Keratinocyte (primary cell): ENCODE data around the gene HIP1R. TPM values are rescaled to one million over a fixed set of nuclear protein-coding genes. Genes with fewer than 3 reads are reported as not detected.
"Not testable (repeated sequence)": the region's sequence is repeated elsewhere in the genome, so short reads cannot be mapped to it uniquely, and the experiment has no call there.

Source experiments
- DNase-seq: peaks from one replicate; pipeline ENCODE4 v3.0.0-alpha.2; 2011; ENCODE audit warnings: low read depth, missing footprints, low spot score
- FAIRE-seq: peaks from 2 replicates; lab custom pipeline; 2011; peaks lifted over from hg19 to GRCh38; lab: Jason Lieb, UNC
- H2AFZ ChIP-seq: 2 replicates; pipeline ENCODE4 v1.6.0; 2012; ENCODE audit warnings: low read length, control low read depth, inconsistent platforms; ENCODE audit not compliant: control insufficient read depth
- H3K27ac ChIP-seq: 2 replicates; pipeline ENCODE4 v1.5.1; 2011; ENCODE audit warnings: low read length; ENCODE audit not compliant: control insufficient read depth, insufficient read depth
- H3K27me3 ChIP-seq: 3 replicates; pipeline ENCODE4 v1.6.0; 2011; ENCODE audit warnings: low read length; ENCODE audit not compliant: control insufficient read depth, insufficient read depth; ENCODE audit errors: extremely low read depth
- H3K36me3 ChIP-seq, 2 experiments: 2 replicates in 1 of 2; 3 replicates in 1 of 2; pipeline ENCODE4 v1.5.1; 2011; ENCODE audit warnings: low read length in 2 of 2, mild to moderate bottlenecking in 1 of 2; ENCODE audit not compliant: control insufficient read depth in 2 of 2, insufficient read depth in 2 of 2; ENCODE audit errors: extremely low read depth in 1 of 2
- H3K4me1 ChIP-seq: 3 replicates; pipeline ENCODE4 v1.5.1; 2011; ENCODE audit warnings: low read length; ENCODE audit not compliant: control insufficient read depth, insufficient read depth; ENCODE audit errors: extremely low read depth
- H3K4me2 ChIP-seq: 3 replicates; pipeline ENCODE4 v1.6.0; 2011; ENCODE audit warnings: low read depth, low read length; ENCODE audit not compliant: control insufficient read depth, insufficient read depth; ENCODE audit errors: extremely low read depth
- H3K4me3 ChIP-seq, 3 experiments: fragments of 200-600 bp in 1 of 3; sonication (generic) in 1 of 3; 2 replicates in 2 of 3; 3 replicates in 1 of 3; pipeline ENCODE4 v1.5.1; 2011 to 2016; ENCODE audit warnings: low read length in 3 of 3, mild to moderate bottlenecking in 3 of 3, control low read depth in 2 of 3, inconsistent platforms in 1 of 3, low read depth in 1 of 3, mixed read lengths in 1 of 3, mixed run types in 1 of 3, moderate library complexity in 1 of 3; ENCODE audit not compliant: control insufficient read depth in 2 of 3, insufficient read depth in 2 of 3; ENCODE audit errors: extremely low read depth in 1 of 3
- H3K79me2 ChIP-seq: 2 replicates; pipeline ENCODE4 v1.6.0; 2012; ENCODE audit warnings: low read length; ENCODE audit not compliant: control insufficient read depth, insufficient read depth
- H3K9ac ChIP-seq: 3 replicates; pipeline ENCODE4 v1.6.0; 2011; ENCODE audit warnings: low read length; ENCODE audit not compliant: control insufficient read depth, insufficient read depth; ENCODE audit errors: extremely low read depth
- H3K9me1 ChIP-seq: 3 replicates; pipeline ENCODE4 v1.6.0; 2011; ENCODE audit warnings: low read length; ENCODE audit not compliant: control insufficient read depth, insufficient read depth; ENCODE audit errors: extremely low read depth
- H3K9me3 ChIP-seq: 2 replicates; pipeline ENCODE4 v1.5.1; 2012; ENCODE audit warnings: low read depth, low read length; ENCODE audit not compliant: control insufficient read depth
- H4K20me1 ChIP-seq: 3 replicates; pipeline ENCODE4 v1.6.0; 2011; ENCODE audit warnings: low read length; ENCODE audit not compliant: control insufficient read depth, insufficient read depth; ENCODE audit errors: extremely low read depth
- EZH2 ChIP-seq: IDR thresholded peaks from one replicate; pipeline ENCODE4 v1.6.1; 2012; ENCODE audit warnings: inconsistent platforms, mild to moderate bottlenecking, low read length, moderate library complexity
- dilution Hi-C: fragments of 300-500 bp; cut with MboI; formaldehyde crosslinking; loops from one replicate; pipeline ENCODE4 v1.7.0; 2020; ENCODE audit warnings: low sequenced_read_pairs; ENCODE audit not compliant: extremely low pct_ligation_motif_present
- polyA plus RNA-seq, 5 experiments: library from polyadenylated mRNA; depleted of rRNA in 3 of 5; stranded (reverse) in 3 of 5; stranded (forward) in 1 of 5; unstranded in 1 of 5; fragments of >200 nt; gene quantifications; 1 replicate in 1 of 5; 2 replicates in 3 of 5; 3 replicates in 1 of 5; pipeline versions ENCODE4 v1.2.1 to v1.2.3, GENCODE V29; 2011 to 2012; ENCODE audit warnings: missing spikeins in 2 of 5, low read depth in 1 of 5, low replicate concordance in 1 of 5
- TF ChIP-seq, protein P1 (sequence below), 3 experiments: IDR thresholded peaks in 1 of 3; conservative IDR thresholded peaks in 1 of 3; optimal IDR thresholded peaks in 1 of 3; 2 replicates in 2 of 3; 3 replicates in 1 of 3; pipeline versions ENCODE3 to v1.5.1; 2011; ENCODE audit warnings: low read length in 3 of 3, mild to moderate bottlenecking in 3 of 3, moderate library complexity in 2 of 3, control low read depth in 1 of 3, inconsistent platforms in 1 of 3; ENCODE audit not compliant: insufficient read depth in 2 of 3; ENCODE audit errors: extremely low read depth in 1 of 3

Gene HIP1R
- polyA plus RNA-seq, 1 donor (not counting 4 experiments of a cell fraction or from before 2014, with no cell fraction given): 23.0 TPM

DNA sequence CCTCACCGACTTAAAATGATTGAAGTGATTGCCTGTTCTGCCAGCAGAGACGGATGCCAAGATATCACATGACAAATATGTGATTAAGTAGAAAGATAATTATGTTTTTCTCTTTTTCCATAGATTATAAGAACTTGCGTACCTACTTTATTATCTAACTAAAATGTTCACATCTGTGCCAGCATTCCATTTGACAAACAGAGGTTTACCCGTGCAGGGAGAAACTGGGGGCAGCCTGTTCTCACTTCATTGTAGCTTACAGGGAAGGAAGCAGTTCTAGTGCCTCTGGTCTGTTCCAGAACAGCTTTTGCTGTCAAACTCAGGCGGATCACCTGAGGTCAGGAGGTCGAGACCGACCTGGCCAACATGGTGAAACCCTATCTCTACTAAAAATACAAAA lies 31.3 kb upstream of the HIP1R start:
- no peaks in the 10 kb centered on the region for H4K20me1 ChIP-seq
- no peak for FAIRE-seq

DNA sequence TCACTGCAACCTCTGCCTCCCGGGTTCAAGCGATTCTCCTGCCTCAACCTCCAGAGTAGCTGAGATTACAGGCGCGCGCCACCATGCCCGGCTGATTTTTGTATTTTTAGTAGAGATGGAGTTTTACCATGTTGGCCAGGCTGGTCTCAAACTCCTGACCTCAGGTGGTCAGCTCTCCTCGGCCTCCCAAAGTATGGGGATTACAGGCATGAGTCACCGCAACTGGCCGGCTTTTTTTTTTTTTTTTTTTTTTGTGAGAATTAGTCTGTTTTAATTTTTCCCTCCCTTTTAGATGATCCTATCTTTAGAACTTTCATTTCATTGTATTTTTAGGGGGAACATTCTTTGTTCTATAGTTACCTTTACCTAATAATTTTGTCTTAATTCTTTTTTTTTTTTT lies 30.3 kb upstream of the HIP1R start:
- H3K4me1 ChIP-seq, H3K36me3 ChIP-seq, H4K20me1 ChIP-seq, H2AFZ ChIP-seq, H3K9ac ChIP-seq, DNase-seq, FAIRE-seq, H3K79me2 ChIP-seq, H3K4me2 ChIP-seq, H3K9me3 ChIP-seq, H3K27me3 ChIP-seq, H3K27ac ChIP-seq, H3K4me3 ChIP-seq, H3K9me1 ChIP-seq, dilution Hi-C loops: not testable (repeated sequence)

More for the DNA sequence above, 31.3 kb upstream of the HIP1R start:
- no peak for DNase-seq
- no peak overlapping the region for H3K4me2 ChIP-seq
- H3K4me1 ChIP-seq: peaks cover 4% of the 10 kb centered on the region
- no peak overlapping the region for H3K4me3 ChIP-seq
- no peak overlapping the region for H2AFZ ChIP-seq
- no peak overlapping the region for H3K27ac ChIP-seq
- peaks cover 9% of the 10 kb centered on the region for H3K9me3 ChIP-seq
- no peaks in the 10 kb centered on the region for H3K36me3 ChIP-seq
- no peaks in the 10 kb centered on the region for H3K27me3 ChIP-seq
- dilution Hi-C loops: no loop called here
- no peaks in the 10 kb centered on the region for H3K9me1 ChIP-seq
- H3K9ac ChIP-seq: no peak overlapping the region
- TF ChIP-seq, protein P1, sequence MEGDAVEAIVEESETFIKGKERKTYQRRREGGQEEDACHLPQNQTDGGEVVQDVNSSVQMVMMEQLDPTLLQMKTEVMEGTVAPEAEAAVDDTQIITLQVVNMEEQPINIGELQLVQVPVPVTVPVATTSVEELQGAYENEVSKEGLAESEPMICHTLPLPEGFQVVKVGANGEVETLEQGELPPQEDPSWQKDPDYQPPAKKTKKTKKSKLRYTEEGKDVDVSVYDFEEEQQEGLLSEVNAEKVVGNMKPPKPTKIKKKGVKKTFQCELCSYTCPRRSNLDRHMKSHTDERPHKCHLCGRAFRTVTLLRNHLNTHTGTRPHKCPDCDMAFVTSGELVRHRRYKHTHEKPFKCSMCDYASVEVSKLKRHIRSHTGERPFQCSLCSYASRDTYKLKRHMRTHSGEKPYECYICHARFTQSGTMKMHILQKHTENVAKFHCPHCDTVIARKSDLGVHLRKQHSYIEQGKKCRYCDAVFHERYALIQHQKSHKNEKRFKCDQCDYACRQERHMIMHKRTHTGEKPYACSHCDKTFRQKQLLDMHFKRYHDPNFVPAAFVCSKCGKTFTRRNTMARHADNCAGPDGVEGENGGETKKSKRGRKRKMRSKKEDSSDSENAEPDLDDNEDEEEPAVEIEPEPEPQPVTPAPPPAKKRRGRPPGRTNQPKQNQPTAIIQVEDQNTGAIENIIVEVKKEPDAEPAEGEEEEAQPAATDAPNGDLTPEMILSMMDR (optimal IDR thresholded peaks at IDR 0.05 in 1 of 3, IDR thresholded peaks at IDR 0.05 in 1 of 3, conservative IDR thresholded peaks at IDR 0.05 in 1 of 3; ENCODE audit: extremely low read depth in 1 of 3, insufficient read depth in 2 of 3, low read length in 3 of 3): no peak
- TF ChIP-seq EZH2: no peak
- no peaks in the 10 kb centered on the region for H3K79me2 ChIP-seq

DNA sequence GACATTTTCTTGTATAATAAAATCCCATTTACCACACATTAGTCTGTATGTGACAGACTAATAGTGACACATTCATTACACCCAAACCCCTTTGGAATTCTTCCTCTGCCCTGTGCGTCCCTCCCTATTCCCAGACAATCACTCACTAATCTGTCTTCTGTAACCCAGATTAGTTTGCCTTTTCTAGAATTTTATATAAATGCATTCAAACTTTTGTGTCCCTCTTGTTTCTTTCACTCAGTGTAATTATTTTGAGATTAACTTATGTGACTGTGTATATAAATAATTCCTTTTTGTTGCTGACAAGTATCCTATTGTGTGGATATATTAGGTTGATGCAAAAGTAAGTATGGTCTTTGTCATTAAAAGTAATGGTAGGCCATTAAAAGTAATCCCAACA lies 27.6 kb upstream of the HIP1R start:
- dilution Hi-C loops: no loop called here
- Histone ChIP-seq H3K9me1 (no peaks in the 10 kb centered on the region), H3K27ac (no peak overlapping the region), H4K20me1 (no peaks in the 10 kb centered on the region), H2AFZ (no peak overlapping the region), H3K9me3 (peaks cover 9% of the 10 kb centered on the region), H3K4me1 (peaks cover 7% of the 10 kb centered on the region), H3K36me3 (no peaks in the 10 kb centered on the region), H3K27me3 (no peaks in the 10 kb centered on the region), H3K4me2 (no peak overlapping the region), H3K9ac (no peak overlapping the region), H3K4me3 (no peak overlapping the region), H3K79me2 (no peaks in the 10 kb centered on the region)
- FAIRE-seq (no peak), DNase-seq (no peak)
- TF ChIP-seq EZH2: no peak
- TF ChIP-seq, protein P1 (optimal IDR thresholded peaks at IDR 0.05 in 1 of 3, IDR thresholded peaks at IDR 0.05 in 1 of 3, conservative IDR thresholded peaks at IDR 0.05 in 1 of 3; ENCODE audit: extremely low read depth in 1 of 3, insufficient read depth in 2 of 3, low read length in 3 of 3): no peak
